ENCODE data around the gene HNRNPK. TPM values are rescaled to one million over a fixed set of nuclear protein-coding genes. Genes with fewer than 3 reads are reported as not detected.

HNRNPK gene
- total and polyA plus RNA-seq, 2 of the 4 experiments (the other 2 are of a cell fraction), result 422 to 458 TPM

DNA sequence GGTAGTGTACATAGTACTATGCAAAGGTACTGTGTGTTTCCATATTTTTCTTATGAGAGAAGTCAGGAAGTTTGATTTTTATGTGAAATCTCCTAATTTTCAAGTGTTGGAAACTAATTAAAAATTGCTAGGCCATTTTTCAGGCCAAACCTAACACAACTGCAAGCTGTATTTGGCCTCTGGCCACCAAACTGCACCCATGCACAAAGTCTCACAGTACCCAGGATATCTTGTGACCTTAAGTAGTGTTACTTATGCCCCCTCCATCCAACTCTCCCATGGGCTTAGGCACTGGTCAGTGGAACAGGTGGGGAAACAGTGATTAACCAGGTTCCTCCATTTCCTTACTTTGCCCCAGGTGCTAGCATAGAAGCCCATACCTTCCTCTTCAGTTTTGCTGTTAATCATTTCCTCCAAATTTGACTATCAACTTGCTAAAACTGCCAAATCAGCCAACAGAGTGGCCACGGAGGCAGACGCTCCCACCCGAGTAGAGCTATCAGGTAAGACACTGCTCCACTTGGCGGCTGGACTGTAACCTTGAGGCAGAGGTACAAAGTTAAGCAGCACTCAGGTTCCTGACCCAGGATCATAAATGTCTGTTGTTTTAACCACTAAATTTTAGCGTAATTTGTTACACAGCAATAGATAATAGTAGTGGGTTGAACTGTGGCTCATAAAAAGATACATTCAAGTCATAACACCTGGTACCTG is 39.3 kb downstream of the HNRNPK start:
- TF ChIP-seq, protein P1, sequence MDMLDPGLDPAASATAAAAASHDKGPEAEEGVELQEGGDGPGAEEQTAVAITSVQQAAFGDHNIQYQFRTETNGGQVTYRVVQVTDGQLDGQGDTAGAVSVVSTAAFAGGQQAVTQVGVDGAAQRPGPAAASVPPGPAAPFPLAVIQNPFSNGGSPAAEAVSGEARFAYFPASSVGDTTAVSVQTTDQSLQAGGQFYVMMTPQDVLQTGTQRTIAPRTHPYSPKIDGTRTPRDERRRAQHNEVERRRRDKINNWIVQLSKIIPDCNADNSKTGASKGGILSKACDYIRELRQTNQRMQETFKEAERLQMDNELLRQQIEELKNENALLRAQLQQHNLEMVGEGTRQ (IDR thresholded peaks at IDR 0.05; ENCODE audit: low read depth, low read length), result no peak
- TF ChIP-seq RCOR1 (IDR thresholded peaks at IDR 0.05; ENCODE audit: insufficient replicate concordance, low read length) (no peak), FOS (IDR thresholded peaks at IDR 0.05; ENCODE audit: low read depth, low read length) (no peak), CEBPB (IDR thresholded peaks at IDR 0.05; ENCODE audit: low read depth, low read length) (no peak), SMC3 (IDR thresholded peaks at IDR 0.05; ENCODE audit: low read depth, low read length) (no peak), RAD21 (IDR thresholded peaks at IDR 0.05; ENCODE audit: low read length) (no peak), BHLHE40 (IDR thresholded peaks at IDR 0.05; ENCODE audit: low read depth, low read length) (no peak), RFX5 (IDR thresholded peaks at IDR 0.05; ENCODE audit: low read depth, low read length) (no peak), NFE2L2 (IDR thresholded peaks at IDR 0.05; ENCODE audit: low read depth, low read length) (no peak), MAFK (IDR thresholded peaks at IDR 0.05; ENCODE audit: low read depth, low read length) (no peak), CHD1 (IDR thresholded peaks at IDR 0.05; ENCODE audit: low read depth, low read length) (no peak), MXI1 (IDR thresholded peaks at IDR 0.05; ENCODE audit: borderline replicate concordance, low read depth, low read length) (no peak)
- TF ChIP-seq, protein P2, sequence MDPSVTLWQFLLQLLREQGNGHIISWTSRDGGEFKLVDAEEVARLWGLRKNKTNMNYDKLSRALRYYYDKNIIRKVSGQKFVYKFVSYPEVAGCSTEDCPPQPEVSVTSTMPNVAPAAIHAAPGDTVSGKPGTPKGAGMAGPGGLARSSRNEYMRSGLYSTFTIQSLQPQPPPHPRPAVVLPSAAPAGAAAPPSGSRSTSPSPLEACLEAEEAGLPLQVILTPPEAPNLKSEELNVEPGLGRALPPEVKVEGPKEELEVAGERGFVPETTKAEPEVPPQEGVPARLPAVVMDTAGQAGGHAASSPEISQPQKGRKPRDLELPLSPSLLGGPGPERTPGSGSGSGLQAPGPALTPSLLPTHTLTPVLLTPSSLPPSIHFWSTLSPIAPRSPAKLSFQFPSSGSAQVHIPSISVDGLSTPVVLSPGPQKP (IDR thresholded peaks at IDR 0.05; ENCODE audit: borderline replicate concordance, low read depth, low read length), result no peak
- ATAC-seq (ENCODE audit: low read depth) (no peak), DNase-seq (no peak)
- Histone ChIP-seq H3K4me2 (ENCODE audit: low read depth, low read length) (no peak overlapping the region), H3K9me1 (ENCODE audit: insufficient read depth, low read length) (no peaks in the 10 kb centered on the region), H3K14ac (replicated peaks; ENCODE audit: low read depth, low read length) (no peak overlapping the region), H3K27ac (ENCODE audit: insufficient read depth, low read length) (no peak overlapping the region), H2BK120ac (ENCODE audit: low read depth, low read length) (no peak overlapping the region), H4K5ac (ENCODE audit: low read depth, low read length) (no peak overlapping the region), H3K9me3 (ENCODE audit: control insufficient read depth, insufficient read depth, low read length) (no peaks in the 10 kb centered on the region), H4K20me1 (ENCODE audit: insufficient read depth, low read length) (no peaks in the 10 kb centered on the region), H2AFZ (replicated peaks; ENCODE audit: low read length, poor library complexity) (no peak overlapping the region), H3K4me1 (ENCODE audit: control insufficient read depth, insufficient read depth, low read length) (0 out of 2 replicates have a peak, but pooled peaks cover 1% of the 10 kb centered on the region), H2BK5ac (ENCODE audit: low read depth, low read length, poor library complexity, severe bottlenecking) (no peak overlapping the region), H4K8ac (ENCODE audit: low read depth in 2 of 2, low read length in 2 of 2) (no peak overlapping the region), H3K4me3 (ENCODE audit: insufficient read depth, low read depth, low read length) (no peak overlapping the region), H2BK15ac (ENCODE audit: low read depth, low read length) (no peak overlapping the region), H3K18ac (ENCODE audit: low read depth, low read length) (no peak overlapping the region), H3K36me3 (ENCODE audit: control insufficient read depth, insufficient read depth, low read length) (no peaks in the 10 kb centered on the region), H2AK5ac (ENCODE audit: low read depth, low read length) (no peak overlapping the region), H3K56ac (ENCODE audit: extremely low read depth, insufficient read depth, low read length) (no peak overlapping the region), H3K27me3 (ENCODE audit: control insufficient read depth, insufficient read depth, low read length) (no peaks in the 10 kb centered on the region), H2BK20ac (ENCODE audit: low read depth, low read length) (no peak overlapping the region), H2AK9ac (replicated peaks; ENCODE audit: low read depth, low read length, poor library complexity) (no peak overlapping the region), H3K4ac (ENCODE audit: low read depth, low read length) (no peak overlapping the region), H3K9ac (ENCODE audit: low read depth, low read length) (no peak overlapping the region), H3K79me1 (ENCODE audit: low read depth in 1 of 2, low read length in 2 of 2) (no peaks in the 10 kb centered on the region), H3K23ac (ENCODE audit: low read depth, low read length) (no peak overlapping the region), H4K91ac (ENCODE audit: insufficient read depth, low read depth, low read length) (no peak overlapping the region)
- intact Hi-C loops (cut with micrococcal nuclease) (no loop called here), dilution Hi-C loops (cut with HindIII; ENCODE audit: low sequenced_read_pairs, unreplicated experiment) (no loop called here), in situ Hi-C loops (cut with MboI; ENCODE audit: low sequenced_read_pairs) (no loop called here)
- CTCF ChIA-PET, result interaction anchor here (1.7 kb wide), 1 partner anchor 320 kb away, joined by 11 read pairs; no protein-coding TSS in a partner anchor
- WGBS, 2 experiments (ENCODE audit: extremely low coverage in 2 of 2, insufficient read length in 1 of 2), result 100% methylated on average over 3 of the region's 5 CpGs; no CpG with 5 or more reads in 1 of the 2 experiments
- POLR2A ChIA-PET (ENCODE audit: unreplicated experiment), result no interaction called here
- BruUV-seq (replicated peaks), result no TSS peak

Data from IMR-90 (cell line).